A549 treated with CORT108297 at 1 μM for 4 hours (cell line): Measurements from ENCODE around the gene DLX5. TPM values are rescaled to one million over a fixed set of nuclear protein-coding genes. Genes with fewer than 3 reads are reported as not detected.

ENCODE experiments used
- total RNA-seq: library from RNA; stranded (reverse); fragments of 200-300 nt; extraction: Qiagen RNA extraction; gene quantifications from 5 replicates; pipeline ENCODE4 v1.2.3, GENCODE V29; 2022

DLX5 gene
- total RNA-seq, result not detected in 5 replicates

GRCh38 chr7:97024209-97025129 is at the start of gene DLX5:
TSS of gene DLX5 (minus strand) at chr7:97024831. CDS start at chr7:97024623, 208 bp downstream.

GRCh38 chr7:97005183-97006054 is 19.2 kb downstream of the DLX5 start, which contains the start of gene DLX6:
TSS of gene DLX6 (plus strand) at chr7:97005553. CDS start at chr7:97005978, 425 bp downstream.

Other genes with a start within 250 kb of the DLX5 start
- 0.12 TPM in 1 of 5 replicates, not detected in the others for gene DLX6, start 19.3 kb downstream of the DLX5 start, total RNA-seq
- gene SDHAF3, start 92.9 kb upstream of the DLX5 start, total RNA-seq, result 20.5 to 42.5 TPM (median 21.2 TPM) in 5 replicates